C4-2B (cell line): ENCODE measurements around the gene HOXD9.

ENCODE experiments used
- CTCF ChIP-seq: fragments of 450-650 bp; conservative IDR thresholded peaks from 2 replicates; pipeline ENCODE4 v1.5.1; 2017; ENCODE audit warnings: mild to moderate bottlenecking
- ZFX ChIP-seq: fragments of 450-650 bp; IDR thresholded peaks from 2 replicates; pipeline ENCODE4 v1.6.1; 2017

- TF ChIP-seq CTCF (peak; percentile 94), ZFX (no peak)
Measured at GRCh38 chr2:176140513-176141317, 18.2 kb downstream of the HOXD9 start.
